HCT116 (cell line): ENCODE results near the gene DLG5. TPM values are rescaled to one million over a fixed set of nuclear protein-coding genes. Genes with fewer than 3 reads are reported as not detected.

Experiments used
- ATAC-seq: fragments of 200-7000 bp; cut with Tn5 transposase; 2 replicates; pipeline ENCODE4 v1.9.1; 2020; ENCODE audit warnings: mild to moderate bottlenecking, moderate library complexity
- BruUV-seq: library from RNA; stranded (reverse); fragments of 400-500 nt; replicated peaks from 2 replicates; lab custom pipeline; 2021; lab: Mats Ljungman, UMichigan
- CTCF ChIA-PET: fragments of 300-600 bp; sonication (Branson Sonifier 250); formaldehyde crosslinking; loops from one replicate; lab custom pipeline; 2021; ENCODE audit warnings: antibody characterized with exemption; lab: Charles Lee
- POLR2A ChIA-PET: fragments of 300-600, 350-600 bp; sonication (Branson Sonifier 250); formaldehyde crosslinking; loops from one replicate; lab custom pipeline; 2021; ENCODE audit warnings: antibody characterized with exemption; lab: Charles Lee
- RAD21 ChIA-PET, 2 experiments: fragments of 300-600 bp; sonication (Branson Sonifier 250); formaldehyde crosslinking; loops; one replicate each; lab custom pipeline; 2023; ENCODE audit warnings: low total read pairs in 2 of 2; ENCODE audit not compliant: uncharacterized antibody in 2 of 2, unreplicated experiment in 2 of 2, low non-redundant PET in 1 of 2; lab: Charles Lee
- DNase-seq: peaks from one replicate; pipeline ENCODE4 v3.0.0-alpha.2; 2010; ENCODE audit warnings: low read depth, low spot score
- H2AFZ ChIP-seq: fragments of 200-600 bp; shearing (Covaris generic), sonication (generic); 2 replicates; pipeline ENCODE4 v1.6.1; 2017; ENCODE audit warnings: low read depth, mixed run types, mixed read lengths, antibody characterized with exemption, low read length; ENCODE audit not compliant: poor library complexity, severe bottlenecking
- H3K27ac ChIP-seq: 2 replicates; pipeline ENCODE4 v1.5.1; 2012; ENCODE audit warnings: low read depth, low read length
- H3K27me3 ChIP-seq: fragments of 200-600 bp; sonication (generic); 2 replicates; pipeline ENCODE4 v1.6.1; 2016; ENCODE audit warnings: mixed run types, low read length, mixed read lengths; ENCODE audit not compliant: insufficient read depth
- H3K36me3 ChIP-seq, 2 experiments: fragments of 200-500 bp in 1 of 2; fragments of 200-600 bp in 1 of 2; sonication (Bioruptor generic) in 1 of 2; sonication (generic) in 1 of 2; 2 replicates each; pipeline versions ENCODE4 v1.5.1 to v1.6.1; 2014 to 2016; ENCODE audit warnings: low read length in 2 of 2, inconsistent platforms in 1 of 2, mixed read lengths in 1 of 2, mixed run types in 1 of 2; ENCODE audit not compliant: insufficient read depth in 2 of 2, control insufficient read depth in 1 of 2
- H3K4me1 ChIP-seq, 2 experiments: fragments of 200-600 bp in 1 of 2; sonication (generic) in 1 of 2; 2 replicates each; pipeline versions ENCODE4 v1.5.1 to v1.6.1; 2012 to 2017; ENCODE audit warnings: low read length in 2 of 2, inconsistent platforms in 1 of 2, mild to moderate bottlenecking in 1 of 2, mixed read lengths in 1 of 2, mixed run types in 1 of 2, moderate library complexity in 1 of 2; ENCODE audit not compliant: insufficient read depth in 2 of 2, control insufficient read depth in 1 of 2
- H3K4me2 ChIP-seq: fragments of 200-600 bp; sonication (generic); 2 replicates; pipeline ENCODE4 v1.6.1; 2017; ENCODE audit warnings: mixed run types, low read length, mixed read lengths
- H3K4me3 ChIP-seq, 2 experiments: fragments of 200-600 bp in 1 of 2; sonication (generic) in 1 of 2; replicated peaks in 1 of 2; 2 replicates each; pipeline ENCODE4 v1.5.1; 2011 to 2016; ENCODE audit warnings: low read length in 2 of 2, control low read depth in 1 of 2, low read depth in 1 of 2, mild to moderate bottlenecking in 1 of 2, mixed read lengths in 1 of 2, mixed run types in 1 of 2
- H3K79me2 ChIP-seq: fragments of 200-600 bp; sonication (generic); 2 replicates; pipeline ENCODE4 v1.6.1; 2017; ENCODE audit warnings: mild to moderate bottlenecking, mixed run types, low read length, moderate library complexity, mixed read lengths; ENCODE audit not compliant: insufficient read depth
- H3K9ac ChIP-seq: fragments of 200-600 bp; sonication (generic); 2 replicates; pipeline ENCODE4 v1.6.1; 2016; ENCODE audit warnings: low read length, mixed read lengths
- H3K9me2 ChIP-seq: fragments of 200-600 bp; sonication (generic), shearing (Covaris generic); 2 replicates; pipeline ENCODE4 v1.6.1; 2017; ENCODE audit warnings: mixed run types, mild to moderate bottlenecking, moderate library complexity; ENCODE audit not compliant: insufficient read depth
- H3K9me3 ChIP-seq, 2 experiments: fragments of 200-500 bp in 1 of 2; fragments of 200-600 bp in 1 of 2; sonication (Bioruptor generic) in 1 of 2; sonication (generic) in 1 of 2; 2 replicates each; pipeline ENCODE4 v1.6.1; 2014 to 2017; ENCODE audit warnings: low read length in 2 of 2, mixed read lengths in 2 of 2, inconsistent platforms in 1 of 2, low read depth in 1 of 2, mild to moderate bottlenecking in 1 of 2, mixed run types in 1 of 2, moderate library complexity in 1 of 2; ENCODE audit not compliant: control insufficient read depth in 1 of 2, insufficient read depth in 1 of 2
- H4K20me1 ChIP-seq: fragments of 200-600 bp; sonication (generic), shearing (Covaris generic); 2 replicates; pipeline ENCODE4 v1.6.1; 2017; ENCODE audit warnings: mixed run types, mild to moderate bottlenecking, moderate library complexity; ENCODE audit not compliant: insufficient read depth
- CEBPB ChIP-seq: IDR thresholded peaks from 2 replicates; pipeline ENCODE4 v1.6.1; 2012; ENCODE audit warnings: low read depth
- ELF1 ChIP-seq: IDR thresholded peaks from 2 replicates; pipeline ENCODE4 v1.6.1; 2012; ENCODE audit warnings: low read depth, borderline replicate concordance
- EZH2 ChIP-seq: fragments of 200-600 bp; sonication (generic); IDR thresholded peaks from 2 replicates; pipeline ENCODE4 v1.6.1; 2017; ENCODE audit warnings: antibody characterized with exemption, mixed run types
- EZH2phosphoT487 ChIP-seq: fragments of 200-600 bp; IDR thresholded peaks from 2 replicates; pipeline ENCODE4 v1.6.1; 2018; ENCODE audit warnings: antibody characterized with exemption, borderline replicate concordance
- FOSL1 ChIP-seq: IDR thresholded peaks from 2 replicates; pipeline ENCODE4 v1.6.1; 2012; ENCODE audit warnings: low read depth
- JUND ChIP-seq: IDR thresholded peaks from 2 replicates; pipeline ENCODE4 v1.6.1; 2012
- POLR2A ChIP-seq: IDR thresholded peaks from 2 replicates; pipeline ENCODE4 v1.7.0; 2011; ENCODE audit warnings: borderline replicate concordance; ENCODE audit not compliant: insufficient read depth, insufficient read length; ENCODE audit errors: extremely low read depth
- POLR2AphosphoS5 ChIP-seq: IDR thresholded peaks from 2 replicates; pipeline ENCODE4 v1.6.1; 2011; ENCODE audit warnings: mild to moderate bottlenecking, low read depth, low read length, moderate library complexity
- RAD21 ChIP-seq: IDR thresholded peaks from 2 replicates; pipeline ENCODE4 v1.6.1; 2012; ENCODE audit warnings: low read depth, mild to moderate bottlenecking
- SIN3A ChIP-seq: IDR thresholded peaks from 2 replicates; pipeline ENCODE4 v1.6.1; 2012; ENCODE audit warnings: low read depth
- SP1 ChIP-seq: IDR thresholded peaks from 2 replicates; pipeline ENCODE4 v1.6.1; 2012; ENCODE audit warnings: low read depth
- SRF ChIP-seq: IDR thresholded peaks from 2 replicates; pipeline ENCODE4 v1.6.1; 2012; ENCODE audit warnings: low read depth
- TCF7L2 ChIP-seq: IDR thresholded peaks from 2 replicates; pipeline ENCODE4 v1.7.0; 2011; ENCODE audit warnings: borderline replicate concordance, inconsistent platforms; ENCODE audit not compliant: insufficient read depth, insufficient read length; ENCODE audit errors: extremely low read depth
- YY1 ChIP-seq: IDR thresholded peaks from 2 replicates; pipeline ENCODE4 v1.6.1; 2011; ENCODE audit warnings: low read length, low read depth, moderate library complexity, mild to moderate bottlenecking; ENCODE audit not compliant: insufficient replicate concordance; ENCODE audit errors: extremely low read depth
- ZFX ChIP-seq: fragments of 450-650 bp; IDR thresholded peaks from 2 replicates; pipeline ENCODE4 v1.6.1; 2017
- ZNF274 ChIP-seq: fragments of 200-500 bp; sonication (Bioruptor generic); IDR thresholded peaks from 2 replicates; pipeline ENCODE4 v1.6.1; 2014; ENCODE audit warnings: mild to moderate bottlenecking, low read depth, low read length, inconsistent platforms
- intact Hi-C: fragments of 100-400 bp; cut with micrococcal nuclease; formaldehyde crosslinking; loops from 2 replicates; pipeline ENCODE4 v1.10.0; 2022
- total RNA-seq: library from RNA; stranded (reverse); gene quantifications from one replicate; pipeline ENCODE4 v1.2.1, GENCODE V29; 2021; ENCODE audit not compliant: unreplicated experiment
- TF ChIP-seq, protein P1 (sequence below): IDR thresholded peaks from 2 replicates; pipeline ENCODE4 v1.6.1; 2011; ENCODE audit warnings: mild to moderate bottlenecking, low read length, moderate library complexity; ENCODE audit not compliant: insufficient replicate concordance; ENCODE audit errors: extremely low read depth
- TF ChIP-seq, protein P2 (sequence below): IDR thresholded peaks from 2 replicates; pipeline ENCODE4 v1.6.1; 2012; ENCODE audit warnings: low read depth
- TF ChIP-seq, protein P3 (sequence below), 3 experiments: fragments of 200-600 bp in 1 of 3; sonication (generic) in 1 of 3; IDR thresholded peaks in 2 of 3; conservative IDR thresholded peaks in 1 of 3; 2 replicates each; pipeline ENCODE4 v1.5.1; 2012 to 2017; ENCODE audit warnings: low read depth in 2 of 3, low read length in 2 of 3, antibody characterized with exemption in 1 of 3, borderline replicate concordance in 1 of 3, control low read depth in 1 of 3, mild to moderate bottlenecking in 1 of 3, mixed read lengths in 1 of 3, mixed run types in 1 of 3, moderate library complexity in 1 of 3; ENCODE audit not compliant: insufficient read depth in 1 of 3
- TF ChIP-seq, protein P4 (sequence below): IDR thresholded peaks from 2 replicates; pipeline ENCODE4 v1.6.1; 2012

Gene DLG5
- total RNA-seq, 1 experiment from 2014 or later = 44.8 TPM

DNA sequence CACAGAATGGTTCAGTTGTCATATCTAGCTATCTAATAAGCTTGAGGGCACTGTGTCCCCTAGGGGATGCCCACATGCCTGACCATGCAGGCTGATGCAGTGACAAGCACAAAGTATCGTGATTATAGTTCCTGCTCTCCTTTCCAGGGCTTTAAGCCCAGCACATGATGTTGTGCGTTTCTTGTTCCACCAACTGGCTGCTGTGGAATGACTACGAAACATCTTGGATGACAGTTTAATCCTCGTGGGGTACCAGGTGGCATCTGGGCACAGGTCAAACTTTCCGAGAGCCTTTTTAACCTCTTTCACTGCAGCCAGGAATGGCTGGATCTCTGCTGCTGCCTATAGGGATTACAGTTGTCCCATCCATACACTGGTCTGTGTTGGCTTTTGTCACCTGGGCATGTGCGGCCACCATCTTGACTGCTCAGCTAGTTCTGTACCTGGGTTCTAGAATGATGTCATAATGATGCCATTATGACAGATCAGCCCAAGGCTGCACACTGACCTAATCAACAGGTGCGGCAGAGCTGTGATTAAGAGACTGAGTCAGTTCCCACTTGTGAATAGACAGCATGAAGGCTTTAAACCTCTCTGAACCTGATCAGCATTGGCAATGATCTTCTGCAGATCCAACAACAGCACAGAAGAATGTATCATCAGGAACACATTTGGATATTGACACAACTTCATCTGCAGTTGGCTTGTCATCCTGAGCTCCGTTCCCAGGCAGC, 144.1 kb downstream of the DLG5 start:
- no TSS peak for BruUV-seq
- ATAC-seq (no peak), DNase-seq (no peak)
- no peak overlapping the region for H2AFZ ChIP-seq
- no peak overlapping the region for H3K4me2 ChIP-seq
- H3K4me1 ChIP-seq = no peaks in the 10 kb centered on the region
- H3K79me2 ChIP-seq = no peaks in the 10 kb centered on the region
- TF ChIP-seq SRF = no peak
- TF ChIP-seq EZH2phosphoT487 = no peak
- TF ChIP-seq, protein P1, sequence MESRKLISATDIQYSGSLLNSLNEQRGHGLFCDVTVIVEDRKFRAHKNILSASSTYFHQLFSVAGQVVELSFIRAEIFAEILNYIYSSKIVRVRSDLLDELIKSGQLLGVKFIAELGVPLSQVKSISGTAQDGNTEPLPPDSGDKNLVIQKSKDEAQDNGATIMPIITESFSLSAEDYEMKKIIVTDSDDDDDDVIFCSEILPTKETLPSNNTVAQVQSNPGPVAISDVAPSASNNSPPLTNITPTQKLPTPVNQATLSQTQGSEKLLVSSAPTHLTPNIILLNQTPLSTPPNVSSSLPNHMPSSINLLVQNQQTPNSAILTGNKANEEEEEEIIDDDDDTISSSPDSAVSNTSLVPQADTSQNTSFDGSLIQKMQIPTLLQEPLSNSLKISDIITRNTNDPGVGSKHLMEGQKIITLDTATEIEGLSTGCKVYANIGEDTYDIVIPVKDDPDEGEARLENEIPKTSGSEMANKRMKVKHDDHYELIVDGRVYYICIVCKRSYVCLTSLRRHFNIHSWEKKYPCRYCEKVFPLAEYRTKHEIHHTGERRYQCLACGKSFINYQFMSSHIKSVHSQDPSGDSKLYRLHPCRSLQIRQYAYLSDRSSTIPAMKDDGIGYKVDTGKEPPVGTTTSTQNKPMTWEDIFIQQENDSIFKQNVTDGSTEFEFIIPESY = no peak
- no peak for TF ChIP-seq TCF7L2
- TF ChIP-seq SIN3A = no peak
- TF ChIP-seq, protein P2, sequence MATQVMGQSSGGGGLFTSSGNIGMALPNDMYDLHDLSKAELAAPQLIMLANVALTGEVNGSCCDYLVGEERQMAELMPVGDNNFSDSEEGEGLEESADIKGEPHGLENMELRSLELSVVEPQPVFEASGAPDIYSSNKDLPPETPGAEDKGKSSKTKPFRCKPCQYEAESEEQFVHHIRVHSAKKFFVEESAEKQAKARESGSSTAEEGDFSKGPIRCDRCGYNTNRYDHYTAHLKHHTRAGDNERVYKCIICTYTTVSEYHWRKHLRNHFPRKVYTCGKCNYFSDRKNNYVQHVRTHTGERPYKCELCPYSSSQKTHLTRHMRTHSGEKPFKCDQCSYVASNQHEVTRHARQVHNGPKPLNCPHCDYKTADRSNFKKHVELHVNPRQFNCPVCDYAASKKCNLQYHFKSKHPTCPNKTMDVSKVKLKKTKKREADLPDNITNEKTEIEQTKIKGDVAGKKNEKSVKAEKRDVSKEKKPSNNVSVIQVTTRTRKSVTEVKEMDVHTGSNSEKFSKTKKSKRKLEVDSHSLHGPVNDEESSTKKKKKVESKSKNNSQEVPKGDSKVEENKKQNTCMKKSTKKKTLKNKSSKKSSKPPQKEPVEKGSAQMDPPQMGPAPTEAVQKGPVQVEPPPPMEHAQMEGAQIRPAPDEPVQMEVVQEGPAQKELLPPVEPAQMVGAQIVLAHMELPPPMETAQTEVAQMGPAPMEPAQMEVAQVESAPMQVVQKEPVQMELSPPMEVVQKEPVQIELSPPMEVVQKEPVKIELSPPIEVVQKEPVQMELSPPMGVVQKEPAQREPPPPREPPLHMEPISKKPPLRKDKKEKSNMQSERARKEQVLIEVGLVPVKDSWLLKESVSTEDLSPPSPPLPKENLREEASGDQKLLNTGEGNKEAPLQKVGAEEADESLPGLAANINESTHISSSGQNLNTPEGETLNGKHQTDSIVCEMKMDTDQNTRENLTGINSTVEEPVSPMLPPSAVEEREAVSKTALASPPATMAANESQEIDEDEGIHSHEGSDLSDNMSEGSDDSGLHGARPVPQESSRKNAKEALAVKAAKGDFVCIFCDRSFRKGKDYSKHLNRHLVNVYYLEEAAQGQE = no peak
- TF ChIP-seq YY1 = no peak
- TF ChIP-seq ZNF274 = no peak
- no peak for TF ChIP-seq CEBPB
- TF ChIP-seq FOSL1 = no peak
- no peak for TF ChIP-seq JUND
- no peak for TF ChIP-seq SP1
- no peak for TF ChIP-seq EZH2
- TF ChIP-seq, protein P3, sequence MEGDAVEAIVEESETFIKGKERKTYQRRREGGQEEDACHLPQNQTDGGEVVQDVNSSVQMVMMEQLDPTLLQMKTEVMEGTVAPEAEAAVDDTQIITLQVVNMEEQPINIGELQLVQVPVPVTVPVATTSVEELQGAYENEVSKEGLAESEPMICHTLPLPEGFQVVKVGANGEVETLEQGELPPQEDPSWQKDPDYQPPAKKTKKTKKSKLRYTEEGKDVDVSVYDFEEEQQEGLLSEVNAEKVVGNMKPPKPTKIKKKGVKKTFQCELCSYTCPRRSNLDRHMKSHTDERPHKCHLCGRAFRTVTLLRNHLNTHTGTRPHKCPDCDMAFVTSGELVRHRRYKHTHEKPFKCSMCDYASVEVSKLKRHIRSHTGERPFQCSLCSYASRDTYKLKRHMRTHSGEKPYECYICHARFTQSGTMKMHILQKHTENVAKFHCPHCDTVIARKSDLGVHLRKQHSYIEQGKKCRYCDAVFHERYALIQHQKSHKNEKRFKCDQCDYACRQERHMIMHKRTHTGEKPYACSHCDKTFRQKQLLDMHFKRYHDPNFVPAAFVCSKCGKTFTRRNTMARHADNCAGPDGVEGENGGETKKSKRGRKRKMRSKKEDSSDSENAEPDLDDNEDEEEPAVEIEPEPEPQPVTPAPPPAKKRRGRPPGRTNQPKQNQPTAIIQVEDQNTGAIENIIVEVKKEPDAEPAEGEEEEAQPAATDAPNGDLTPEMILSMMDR (IDR thresholded peaks at IDR 0.05 in 2 of 3, conservative IDR thresholded peaks at IDR 0.05 in 1 of 3; ENCODE audit: borderline replicate concordance in 1 of 3, insufficient read depth in 1 of 3, low read depth in 2 of 3, low read length in 2 of 3) = no peak
- no peak for TF ChIP-seq RAD21
- no peak for TF ChIP-seq POLR2A
- TF ChIP-seq ZFX = no peak
- TF ChIP-seq POLR2AphosphoS5 = no peak
- no peak for TF ChIP-seq ELF1
- TF ChIP-seq, protein P4, sequence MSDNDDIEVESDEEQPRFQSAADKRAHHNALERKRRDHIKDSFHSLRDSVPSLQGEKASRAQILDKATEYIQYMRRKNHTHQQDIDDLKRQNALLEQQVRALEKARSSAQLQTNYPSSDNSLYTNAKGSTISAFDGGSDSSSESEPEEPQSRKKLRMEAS = no peak
- H3K36me3 ChIP-seq = peaks cover 0 to 2% of the 10 kb centered on the region in 2 experiments; a peak in 1 of 4 replicates
- H3K9me2 ChIP-seq = no peaks in the 10 kb centered on the region
- RAD21 ChIA-PET = interaction anchor here in 1 of 2 experiments (0.6 kb wide), 1 partner anchor 104 kb away, joined by 4 read pairs; no protein-coding TSS in a partner anchor
- CTCF ChIA-PET = no interaction called here
- no peak overlapping the region for H3K27ac ChIP-seq
- POLR2A ChIA-PET = no interaction called here
- H3K27me3 ChIP-seq = no peaks in the 10 kb centered on the region
- no peak overlapping the region for H3K9ac ChIP-seq
- intact Hi-C loops = no loop called here
- H3K4me3 ChIP-seq = no peak overlapping the region
- H4K20me1 ChIP-seq = no peaks in the 10 kb centered on the region
- H3K9me3 ChIP-seq = peaks cover 0 to 4% of the 10 kb centered on the region in 2 experiments; a peak in 1 of 4 replicates
